ENCODE results near the gene DCAF15.

DNA sequence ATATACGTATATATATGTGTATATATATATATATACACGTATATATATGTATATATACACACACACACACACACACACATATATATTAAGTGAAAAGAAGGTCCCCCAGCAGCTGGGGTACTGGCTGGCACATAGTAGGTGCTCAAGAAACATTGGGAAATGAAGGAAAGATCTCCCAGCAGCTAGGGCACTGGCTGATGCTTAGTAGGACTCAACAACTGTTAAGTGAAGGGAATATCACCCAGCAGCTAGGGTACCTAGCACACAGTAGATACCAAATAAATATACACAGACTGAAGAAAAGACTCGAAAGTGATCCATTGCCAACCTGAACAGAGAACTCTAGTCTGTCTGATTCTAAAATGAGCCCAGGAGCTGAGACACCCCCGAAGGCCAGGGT is 26.3 kb upstream of the DCAF15 start:
- TF ChIP-seq EZH2 (IDR thresholded peaks at IDR 0.05; ENCODE audit: borderline replicate concordance, low read depth, low read length, severe bottlenecking): no peak
- TF ChIP-seq, protein P1, sequence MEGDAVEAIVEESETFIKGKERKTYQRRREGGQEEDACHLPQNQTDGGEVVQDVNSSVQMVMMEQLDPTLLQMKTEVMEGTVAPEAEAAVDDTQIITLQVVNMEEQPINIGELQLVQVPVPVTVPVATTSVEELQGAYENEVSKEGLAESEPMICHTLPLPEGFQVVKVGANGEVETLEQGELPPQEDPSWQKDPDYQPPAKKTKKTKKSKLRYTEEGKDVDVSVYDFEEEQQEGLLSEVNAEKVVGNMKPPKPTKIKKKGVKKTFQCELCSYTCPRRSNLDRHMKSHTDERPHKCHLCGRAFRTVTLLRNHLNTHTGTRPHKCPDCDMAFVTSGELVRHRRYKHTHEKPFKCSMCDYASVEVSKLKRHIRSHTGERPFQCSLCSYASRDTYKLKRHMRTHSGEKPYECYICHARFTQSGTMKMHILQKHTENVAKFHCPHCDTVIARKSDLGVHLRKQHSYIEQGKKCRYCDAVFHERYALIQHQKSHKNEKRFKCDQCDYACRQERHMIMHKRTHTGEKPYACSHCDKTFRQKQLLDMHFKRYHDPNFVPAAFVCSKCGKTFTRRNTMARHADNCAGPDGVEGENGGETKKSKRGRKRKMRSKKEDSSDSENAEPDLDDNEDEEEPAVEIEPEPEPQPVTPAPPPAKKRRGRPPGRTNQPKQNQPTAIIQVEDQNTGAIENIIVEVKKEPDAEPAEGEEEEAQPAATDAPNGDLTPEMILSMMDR (IDR thresholded peaks at IDR 0.05; ENCODE audit: extremely low read depth in 1 of 2, insufficient read depth in 1 of 2, low read depth in 1 of 2, low read length in 2 of 2): no peak
- no peak for TF ChIP-seq POLR2A (IDR thresholded peaks at IDR 0.05; ENCODE audit: low read depth, low read length)
- TF ChIP-seq FOS (IDR thresholded peaks at IDR 0.05; ENCODE audit: borderline replicate concordance, insufficient read depth, low read length): no peak
- no peak for TF ChIP-seq POLR2AphosphoS5 (IDR thresholded peaks at IDR 0.05; ENCODE audit: insufficient read depth, low read depth, low read length)
- TF ChIP-seq GATA2 (IDR thresholded peaks at IDR 0.05; ENCODE audit: insufficient read depth, insufficient read length, low read depth, low read length): no peak
